Measurements from ENCODE around the gene GYG2. TPM values are rescaled to one million over a fixed set of nuclear protein-coding genes. Genes with fewer than 3 reads are reported as not detected.
A peak's percentile ranks its signal among the peaks of the same experiment; 100 is the strongest.

Gene GYG2
- total RNA-seq, 1 donor from 2014 or later: not detected

DNA sequence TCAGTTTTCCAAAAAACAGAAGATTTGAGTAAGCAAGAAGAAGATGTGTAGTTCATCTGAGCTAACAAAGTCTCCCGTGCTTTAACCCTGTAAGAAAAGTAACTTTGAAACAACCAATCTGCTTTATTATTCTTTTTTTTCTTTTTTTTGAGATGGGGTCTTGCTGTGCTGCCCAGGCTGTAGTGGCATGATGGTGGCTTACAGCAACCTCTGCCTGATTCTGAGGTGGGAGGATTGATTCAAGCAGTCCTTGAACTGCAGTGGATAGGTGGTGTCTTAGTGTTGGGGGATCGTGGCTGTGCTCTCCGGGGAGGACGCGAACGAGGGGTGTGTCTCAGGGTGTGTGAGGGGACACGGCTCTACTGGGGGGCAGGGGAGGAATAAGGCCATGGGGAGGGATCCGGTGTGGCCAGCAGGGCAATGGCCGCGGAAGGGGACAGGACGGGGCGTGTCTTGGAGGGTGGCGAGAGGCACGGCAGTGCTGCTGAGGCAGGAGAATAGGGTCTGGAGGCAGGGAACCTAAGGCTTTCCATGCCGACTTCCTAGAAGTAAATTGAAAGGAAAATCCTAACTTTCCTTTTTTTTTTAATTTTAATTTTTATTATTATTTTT lies 98.0 kb downstream of the GYG2 start:
- CTCF ChIA-PET: no interaction called here

DNA sequence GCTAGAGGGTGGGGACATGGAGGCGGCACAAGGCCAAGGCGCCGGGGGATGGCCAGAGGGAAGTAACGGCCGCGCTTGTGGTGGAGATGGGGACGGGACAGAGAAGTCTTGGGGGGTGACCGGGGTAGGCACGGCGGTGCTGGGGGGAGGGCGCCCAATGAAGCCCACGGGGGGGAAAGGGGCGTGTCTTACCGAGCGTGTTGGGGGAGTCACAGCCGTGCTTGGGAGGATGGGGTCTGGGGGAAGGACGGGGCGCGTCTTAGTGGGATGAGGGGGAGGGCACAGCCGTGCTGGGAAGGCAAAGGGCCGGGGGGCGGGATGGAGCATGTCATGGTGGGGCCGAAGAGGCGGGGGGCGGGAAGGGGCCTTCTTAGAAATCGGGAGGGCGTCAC lies 99.5 kb downstream of the GYG2 start:
- Mint-ChIP-seq H3K27ac (peak overlapping the region; percentile 50), H3K4me3 (peak overlapping the region; percentile 91), H3K4me1 (no peaks in the 10 kb centered on the region), H3K36me3 (ENCODE audit: low read depth) (peaks cover 2% of the 10 kb centered on the region), H3K27me3 (no peaks in the 10 kb centered on the region), H3K9me3 (no peaks in the 10 kb centered on the region)
- intact Hi-C loops (cut with micrococcal nuclease): no loop called here
- DNase-seq (no peak), ATAC-seq (ENCODE audit: low read depth) (peak; percentile 8)
- TF ChIP-seq, protein P1, sequence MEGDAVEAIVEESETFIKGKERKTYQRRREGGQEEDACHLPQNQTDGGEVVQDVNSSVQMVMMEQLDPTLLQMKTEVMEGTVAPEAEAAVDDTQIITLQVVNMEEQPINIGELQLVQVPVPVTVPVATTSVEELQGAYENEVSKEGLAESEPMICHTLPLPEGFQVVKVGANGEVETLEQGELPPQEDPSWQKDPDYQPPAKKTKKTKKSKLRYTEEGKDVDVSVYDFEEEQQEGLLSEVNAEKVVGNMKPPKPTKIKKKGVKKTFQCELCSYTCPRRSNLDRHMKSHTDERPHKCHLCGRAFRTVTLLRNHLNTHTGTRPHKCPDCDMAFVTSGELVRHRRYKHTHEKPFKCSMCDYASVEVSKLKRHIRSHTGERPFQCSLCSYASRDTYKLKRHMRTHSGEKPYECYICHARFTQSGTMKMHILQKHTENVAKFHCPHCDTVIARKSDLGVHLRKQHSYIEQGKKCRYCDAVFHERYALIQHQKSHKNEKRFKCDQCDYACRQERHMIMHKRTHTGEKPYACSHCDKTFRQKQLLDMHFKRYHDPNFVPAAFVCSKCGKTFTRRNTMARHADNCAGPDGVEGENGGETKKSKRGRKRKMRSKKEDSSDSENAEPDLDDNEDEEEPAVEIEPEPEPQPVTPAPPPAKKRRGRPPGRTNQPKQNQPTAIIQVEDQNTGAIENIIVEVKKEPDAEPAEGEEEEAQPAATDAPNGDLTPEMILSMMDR (IDR thresholded peaks at IDR 0.05): no peak
- CTCF ChIA-PET: no interaction called here
- POLR2A ChIA-PET: no interaction called here

More for the DNA sequence above, 98.0 kb downstream of the GYG2 start:
- peak overlapping the region; percentile 52 for H3K4me3 Mint-ChIP-seq
- H3K36me3 Mint-ChIP-seq (ENCODE audit: low read depth): peaks cover 5% of the 10 kb centered on the region
- TF ChIP-seq, protein P1 (IDR thresholded peaks at IDR 0.05): no peak
- intact Hi-C loops (cut with micrococcal nuclease): no loop called here
- no peaks in the 10 kb centered on the region for H3K9me3 Mint-ChIP-seq
- no peaks in the 10 kb centered on the region for H3K4me1 Mint-ChIP-seq
- DNase-seq: no peak
- H3K27ac Mint-ChIP-seq: peak overlapping the region; percentile 59
- no peak for ATAC-seq (ENCODE audit: low read depth)
- no peaks in the 10 kb centered on the region for H3K27me3 Mint-ChIP-seq
- POLR2A ChIA-PET: no interaction called here

DNA sequence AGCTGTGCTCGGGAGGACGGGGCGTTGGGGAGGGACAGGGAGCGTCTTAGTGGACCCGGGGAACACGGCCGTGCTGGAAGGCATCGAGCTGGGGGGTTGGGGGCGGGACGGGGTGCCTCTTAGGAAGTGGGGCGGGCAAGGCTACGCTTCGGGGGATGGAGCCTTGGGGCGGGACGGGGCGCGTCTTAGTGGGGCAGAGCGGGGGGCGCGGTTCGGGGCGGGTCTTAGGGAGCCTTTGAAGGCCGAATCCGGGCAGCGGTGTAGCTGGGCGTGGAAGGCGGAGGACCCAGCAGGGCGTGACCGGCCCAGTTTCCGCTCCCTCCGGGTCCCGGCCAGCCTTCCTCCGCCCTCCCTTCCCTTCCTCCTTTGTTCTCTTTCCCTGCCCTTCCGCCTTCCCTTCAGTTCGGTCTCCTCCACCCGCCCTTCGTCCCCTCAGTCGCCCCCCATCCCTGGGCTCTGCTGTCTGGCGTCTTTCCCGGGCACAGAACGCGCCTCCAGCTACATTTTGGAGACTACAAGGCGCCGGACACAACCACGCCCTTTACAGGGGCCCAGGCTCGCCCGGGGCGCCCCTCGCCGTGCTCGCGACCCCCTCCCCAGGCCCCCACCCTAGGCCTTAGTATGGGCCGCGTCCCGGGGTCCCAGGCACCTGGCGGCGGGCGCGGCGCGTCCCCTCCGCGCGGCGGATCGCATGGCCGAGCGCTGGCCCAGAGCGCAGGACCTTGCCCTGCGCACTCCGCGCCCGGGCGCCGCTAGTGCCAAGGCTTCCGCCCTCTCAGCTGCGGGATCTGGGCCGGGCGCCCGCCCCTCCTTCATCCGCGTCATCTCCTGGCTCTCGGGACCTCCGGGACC lies 100.1 kb downstream of the GYG2 start, which contains the start of gene ARSD:
Gene ARSD, minus strand, starts transcription at position 757 of the 852 bp plus-strand sequence. Its CDS starts 64 bp downstream, at position 693.
- intact Hi-C loops (cut with micrococcal nuclease): no loop called here
- POLR2A ChIA-PET: interaction anchor here (0.6 kb wide), 1 partner anchor 887 kb away, joined by 15 read pairs; no protein-coding TSS in a partner anchor

DNA sequence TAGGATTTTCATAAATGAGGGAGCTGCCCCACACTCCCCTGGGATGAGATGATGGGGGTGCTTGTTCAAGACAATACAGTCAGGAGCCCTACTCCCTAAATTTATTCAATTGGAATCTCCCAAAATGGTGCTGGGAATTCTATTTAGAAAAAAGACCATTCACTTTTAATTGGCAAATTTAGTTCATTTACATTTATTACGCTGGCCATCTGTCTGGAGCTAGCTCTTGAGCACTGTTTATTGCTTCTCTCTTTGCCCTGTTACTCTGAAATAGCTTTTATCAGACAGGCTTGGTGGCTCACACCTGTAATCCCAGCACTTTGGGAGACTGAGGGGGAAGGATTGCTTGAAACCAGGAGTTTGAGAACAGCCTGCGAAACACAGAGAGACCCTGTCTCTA lies 102.4 kb downstream of the GYG2 start:
- no peak for DNase-seq
- Mint-ChIP-seq H3K27me3 (peaks cover 1% of the 10 kb centered on the region), H3K36me3 (ENCODE audit: low read depth) (peaks cover 2% of the 10 kb centered on the region), H3K4me1 (no peaks in the 10 kb centered on the region), H3K9me3 (no peaks in the 10 kb centered on the region), H3K27ac (no peak overlapping the region), H3K4me3 (no peak overlapping the region)
- ChIA-PET CTCF (no interaction called here), POLR2A (no interaction called here)
- intact Hi-C loops (cut with micrococcal nuclease): no loop called here
- TF ChIP-seq, protein P1 (IDR thresholded peaks at IDR 0.05): no peak
- ATAC-seq (ENCODE audit: low read depth): no peak

More for the DNA sequence above, 100.1 kb downstream of the GYG2 start, which contains the start of gene ARSD:
- DNase-seq (peak; percentile 37), ATAC-seq (ENCODE audit: low read depth) (peak; percentile 94)
- CTCF ChIA-PET: no interaction called here
- no peaks in the 10 kb centered on the region for H3K4me1 Mint-ChIP-seq
- TF ChIP-seq, protein P1 (IDR thresholded peaks at IDR 0.05): no peak
- H3K36me3 Mint-ChIP-seq (ENCODE audit: low read depth): peaks cover 2% of the 10 kb centered on the region
- no peaks in the 10 kb centered on the region for H3K9me3 Mint-ChIP-seq
- H3K27ac Mint-ChIP-seq: peak within 1 kb of the TSS; percentile 86
- no peaks in the 10 kb centered on the region for H3K27me3 Mint-ChIP-seq
- peak within 1 kb of the TSS; percentile 91 for H3K4me3 Mint-ChIP-seq

DNA sequence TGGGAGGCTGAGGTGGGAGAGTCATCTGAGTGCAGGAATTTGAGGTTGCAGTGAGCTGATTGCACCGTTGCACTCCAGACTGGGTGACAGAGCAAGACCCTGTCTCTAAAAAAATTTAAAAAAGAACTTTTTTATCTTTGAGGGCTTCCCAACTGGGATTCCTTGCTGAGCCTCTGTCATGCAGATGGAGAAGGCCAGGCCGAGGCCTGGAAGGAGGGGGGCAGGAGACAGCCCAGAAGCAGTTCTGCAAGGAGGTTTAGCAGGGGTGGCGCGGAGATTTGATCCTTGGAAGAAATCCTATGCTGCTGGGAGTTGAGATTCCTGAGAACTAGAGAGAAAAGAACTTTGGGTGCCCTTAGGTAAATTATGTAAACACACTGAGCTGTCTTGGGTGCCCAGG lies 102.9 kb downstream of the GYG2 start:
- ChIA-PET CTCF (no interaction called here), POLR2A (no interaction called here)
- Mint-ChIP-seq H3K4me3 (no peak overlapping the region), H3K9me3 (no peaks in the 10 kb centered on the region), H3K4me1 (no peaks in the 10 kb centered on the region), H3K36me3 (ENCODE audit: low read depth) (peaks cover 2% of the 10 kb centered on the region), H3K27ac (no peak overlapping the region), H3K27me3 (peaks cover 1% of the 10 kb centered on the region)
- ATAC-seq (ENCODE audit: low read depth): no peak
- TF ChIP-seq, protein P1 (IDR thresholded peaks at IDR 0.05): no peak
- DNase-seq: no peak
- intact Hi-C loops (cut with micrococcal nuclease): no loop called here
